ENCODE data around the gene SRBD1. TPM values are rescaled to one million over a fixed set of nuclear protein-coding genes. Genes with fewer than 3 reads are reported as not detected.

SRBD1 gene
- total RNA-seq, 6 experiments from 2014 or later = 7.4 to 14.1 (median 9.4) TPM

DNA sequence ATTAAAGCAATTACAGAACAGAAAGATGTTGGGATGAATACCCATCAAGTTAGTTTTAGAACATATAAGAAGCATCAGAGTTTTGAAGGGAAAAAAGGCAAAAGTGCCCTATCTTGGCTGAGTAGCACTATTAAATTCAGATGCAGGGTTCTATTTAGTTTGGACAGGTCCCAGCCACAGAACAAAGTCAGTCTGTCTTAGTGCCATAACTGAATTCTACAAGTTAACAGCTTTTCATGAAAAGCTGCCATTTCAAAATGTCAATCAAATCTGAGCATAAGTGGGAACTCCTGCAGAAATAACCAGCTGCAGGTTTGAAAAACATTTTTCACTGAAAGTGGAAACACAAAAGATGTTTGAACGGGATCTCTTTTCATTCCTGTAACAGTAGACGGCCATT lies 160.4 kb downstream of the SRBD1 start:
- Histone ChIP-seq H3K27ac (no peak overlapping the region), H3K9me3 (no peaks in the 10 kb centered on the region), H3K27me3 (no peaks in the 10 kb centered on the region), H3K4me1 (no peaks in the 10 kb centered on the region), H3K36me3 (no peaks in the 10 kb centered on the region), H3K4me3 (no peak overlapping the region)
- intact Hi-C loops (cut with DNase I) = no loop called here
- DNase-seq = no peak
- 100% methylated on average over 2 of the region's 2 CpGs for WGBS (ENCODE audit: insufficient coverage, low coverage, low lambda C conversion rate, missing lambda C conversion rate)
- TF ChIP-seq POLR2A (IDR thresholded peaks at IDR 0.05) = no peak
- TF ChIP-seq, protein P1, sequence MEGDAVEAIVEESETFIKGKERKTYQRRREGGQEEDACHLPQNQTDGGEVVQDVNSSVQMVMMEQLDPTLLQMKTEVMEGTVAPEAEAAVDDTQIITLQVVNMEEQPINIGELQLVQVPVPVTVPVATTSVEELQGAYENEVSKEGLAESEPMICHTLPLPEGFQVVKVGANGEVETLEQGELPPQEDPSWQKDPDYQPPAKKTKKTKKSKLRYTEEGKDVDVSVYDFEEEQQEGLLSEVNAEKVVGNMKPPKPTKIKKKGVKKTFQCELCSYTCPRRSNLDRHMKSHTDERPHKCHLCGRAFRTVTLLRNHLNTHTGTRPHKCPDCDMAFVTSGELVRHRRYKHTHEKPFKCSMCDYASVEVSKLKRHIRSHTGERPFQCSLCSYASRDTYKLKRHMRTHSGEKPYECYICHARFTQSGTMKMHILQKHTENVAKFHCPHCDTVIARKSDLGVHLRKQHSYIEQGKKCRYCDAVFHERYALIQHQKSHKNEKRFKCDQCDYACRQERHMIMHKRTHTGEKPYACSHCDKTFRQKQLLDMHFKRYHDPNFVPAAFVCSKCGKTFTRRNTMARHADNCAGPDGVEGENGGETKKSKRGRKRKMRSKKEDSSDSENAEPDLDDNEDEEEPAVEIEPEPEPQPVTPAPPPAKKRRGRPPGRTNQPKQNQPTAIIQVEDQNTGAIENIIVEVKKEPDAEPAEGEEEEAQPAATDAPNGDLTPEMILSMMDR (IDR thresholded peaks at IDR 0.05) = no peak
- ATAC-seq = no peak

DNA sequence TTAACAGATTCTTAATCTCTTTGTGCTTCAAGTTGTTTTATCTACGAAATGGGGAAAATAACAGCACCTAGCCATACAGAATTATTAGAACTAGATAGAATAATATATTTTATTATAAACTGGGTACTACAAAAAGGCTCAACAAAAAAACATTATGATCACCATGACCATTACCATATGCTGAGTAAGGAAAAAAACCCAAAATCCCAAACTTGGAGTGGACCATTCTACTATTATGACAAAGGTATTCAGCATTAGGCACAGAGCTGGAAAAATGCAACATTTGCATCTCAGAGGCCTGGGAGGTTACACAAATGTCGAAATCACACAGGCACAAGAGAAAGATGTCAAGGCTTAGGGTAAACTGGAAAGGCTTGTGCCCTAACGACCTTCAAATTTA lies 162.8 kb downstream of the SRBD1 start:
- no peaks in the 10 kb centered on the region for H3K36me3 ChIP-seq
- no peak overlapping the region for H3K27ac ChIP-seq
- DNase-seq (no peak), ATAC-seq (no peak)
- TF ChIP-seq, protein P1 (IDR thresholded peaks at IDR 0.05) = no peak
- TF ChIP-seq POLR2A (IDR thresholded peaks at IDR 0.05) = no peak
- H3K9me3 ChIP-seq = no peaks in the 10 kb centered on the region
- WGBS (ENCODE audit: insufficient coverage, low coverage, low lambda C conversion rate, missing lambda C conversion rate) = 77% methylated on average over 3 of the region's 3 CpGs
- no peaks in the 10 kb centered on the region for H3K27me3 ChIP-seq
- intact Hi-C loops (cut with DNase I) = no loop called here
- no peak overlapping the region for H3K4me3 ChIP-seq
- no peaks in the 10 kb centered on the region for H3K4me1 ChIP-seq

DNA sequence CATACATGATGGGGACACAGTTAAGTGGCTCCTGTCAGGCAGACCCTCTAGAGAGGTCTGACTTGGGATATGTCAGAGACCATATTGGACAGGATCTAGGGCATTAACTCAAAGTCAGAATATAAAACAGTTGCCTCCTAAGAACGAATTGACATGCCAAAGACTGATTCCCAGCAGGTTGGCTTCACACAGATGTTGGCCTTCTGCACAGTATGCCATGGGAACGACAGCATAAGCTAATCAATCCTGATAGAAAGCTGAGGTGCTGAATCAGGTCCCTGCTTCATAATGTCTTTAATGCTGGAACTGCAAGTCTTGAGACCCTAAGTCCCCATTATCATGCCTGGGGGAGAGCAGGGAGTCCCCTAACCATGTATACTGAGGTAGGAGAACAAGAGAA lies 165.1 kb downstream of the SRBD1 start:
- H3K27ac ChIP-seq = no peak overlapping the region
- DNase-seq = no peak
- H3K4me1 ChIP-seq = no peaks in the 10 kb centered on the region
- no peaks in the 10 kb centered on the region for H3K36me3 ChIP-seq
- no peak for ATAC-seq
- H3K27me3 ChIP-seq = no peaks in the 10 kb centered on the region
- no peak overlapping the region for H3K4me3 ChIP-seq
- TF ChIP-seq POLR2A (IDR thresholded peaks at IDR 0.05) = no peak
- intact Hi-C loops (cut with DNase I) = no loop called here
- no peaks in the 10 kb centered on the region for H3K9me3 ChIP-seq
- 76% methylated on average over 2 of the region's 2 CpGs for WGBS (ENCODE audit: insufficient coverage, low coverage, low lambda C conversion rate, missing lambda C conversion rate)

DNA sequence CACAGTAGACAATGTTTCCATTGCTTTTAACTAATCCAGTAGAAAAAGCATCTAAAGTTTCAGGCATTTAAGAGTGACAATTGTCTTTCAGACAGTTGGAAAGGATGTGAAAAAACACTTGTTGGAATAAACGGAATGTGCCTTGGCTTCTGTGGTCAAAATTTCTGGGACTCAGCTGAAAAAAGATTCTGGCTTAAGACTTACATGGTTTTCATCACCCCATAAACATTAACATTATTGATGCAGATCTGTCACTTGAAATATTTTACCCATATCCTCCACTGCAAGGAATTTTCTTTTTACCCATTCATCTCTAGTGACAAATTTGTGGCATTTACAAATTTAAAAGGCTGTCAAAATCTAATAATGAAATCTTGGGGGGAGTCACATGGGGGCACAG lies 166.0 kb downstream of the SRBD1 start:
- Histone ChIP-seq H3K9me3 (no peaks in the 10 kb centered on the region), H3K4me3 (no peak overlapping the region), H3K27me3 (no peaks in the 10 kb centered on the region), H3K36me3 (no peaks in the 10 kb centered on the region), H3K4me1 (no peaks in the 10 kb centered on the region), H3K27ac (no peak overlapping the region)
- DNase-seq = no peak
- intact Hi-C loops (cut with DNase I) = no loop called here
- no peak for TF ChIP-seq POLR2A (IDR thresholded peaks at IDR 0.05)
- TF ChIP-seq, protein P1 (IDR thresholded peaks at IDR 0.05) = no peak
- WGBS (ENCODE audit: insufficient coverage, low coverage, low lambda C conversion rate, missing lambda C conversion rate) = 78% methylated on average over 1 of the region's 1 CpG
- no peak for ATAC-seq

DNA sequence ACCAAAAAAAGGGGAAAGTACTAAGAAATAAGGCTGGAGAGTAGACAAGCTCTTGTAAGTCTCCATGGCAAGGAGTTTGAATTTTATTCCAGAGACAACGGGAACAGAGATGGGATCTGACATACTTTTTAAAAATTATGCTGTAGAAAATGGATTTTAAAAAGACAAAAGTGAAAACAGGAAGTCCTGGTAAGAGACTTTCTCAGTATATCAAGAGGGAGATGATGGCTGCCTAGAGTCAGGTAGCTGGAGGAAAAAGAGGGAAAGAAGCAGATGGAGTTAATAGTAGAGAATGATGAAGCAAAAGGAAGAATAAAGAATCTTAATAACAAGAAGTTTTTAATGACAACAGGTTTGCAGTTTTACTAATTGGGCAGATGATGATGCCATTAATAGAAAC lies 168.1 kb downstream of the SRBD1 start:
- no peak overlapping the region for H3K4me3 ChIP-seq
- intact Hi-C loops (cut with DNase I) = no loop called here
- no peaks in the 10 kb centered on the region for H3K4me1 ChIP-seq
- WGBS (ENCODE audit: insufficient coverage, low coverage, low lambda C conversion rate, missing lambda C conversion rate) = 71% methylated on average over 1 of the region's 1 CpG
- ATAC-seq = no peak
- no peaks in the 10 kb centered on the region for H3K27me3 ChIP-seq
- TF ChIP-seq POLR2A (IDR thresholded peaks at IDR 0.05) = no peak
- TF ChIP-seq, protein P1 (IDR thresholded peaks at IDR 0.05) = no peak
- DNase-seq = no peak
- no peaks in the 10 kb centered on the region for H3K9me3 ChIP-seq
- no peaks in the 10 kb centered on the region for H3K36me3 ChIP-seq
- H3K27ac ChIP-seq = no peak overlapping the region
